Measurements from ENCODE around the gene SERP1.

- TF ChIP-seq CTCF (IDR thresholded peaks at IDR 0.05; ENCODE audit: insufficient read depth, low read length) = no peak
- no peak for TF ChIP-seq REST (IDR thresholded peaks at IDR 0.05; ENCODE audit: insufficient replicate concordance, low read depth)
- TF ChIP-seq GABPA (IDR thresholded peaks at IDR 0.05; ENCODE audit: low read depth) = no peak
- no peak for TF ChIP-seq POLR2AphosphoS5 (IDR thresholded peaks at IDR 0.05; ENCODE audit: low read depth)
Measured at GRCh38 chr3:150577855-150578254, 31.6 kb upstream of the SERP1 start.

Data from HL-60 (cell line).